GM21529 (cell line): ENCODE data around the gene POC1A.
A peak's percentile ranks its signal among the peaks of the same experiment; 100 is the strongest.
"Not testable (repeated sequence)": the region's sequence is repeated elsewhere in the genome, so short reads cannot be mapped to it uniquely, and the experiment has no call there.

Experiments
- ATAC-seq: cut with Tn5 transposase; IDR thresholded peaks from one replicate; pipeline ENCODE4 v1.9.1; 2021; ENCODE audit not compliant: unreplicated experiment

Gene POC1A

GRCh38 chr3:52051444-52051843 lies 102.8 kb downstream of the POC1A start:
- ATAC-seq: no peak

GRCh38 chr3:52050571-52050970 lies 103.7 kb downstream of the POC1A start:
- ATAC-seq: no peak

- no peak for ATAC-seq
Observed at GRCh38 chr3:52049503-52049902, 104.7 kb downstream of the POC1A start.

- no peak for ATAC-seq
Observed at GRCh38 chr3:52047295-52047960, 106.8 kb downstream of the POC1A start.

- ATAC-seq: no peak
Observed at GRCh38 chr3:52046902-52047239, 107.4 kb downstream of the POC1A start.

GRCh38 chr3:52046186-52046901 lies 107.9 kb downstream of the POC1A start:
- ATAC-seq: no peak

GRCh38 chr3:52044869-52045619 lies 109.2 kb downstream of the POC1A start:
- ATAC-seq: no peak

GRCh38 chr3:52043750-52044149 lies 110.5 kb downstream of the POC1A start:
- ATAC-seq: no peak

- not testable (repeated sequence) for ATAC-seq
Observed at GRCh38 chr3:52043039-52043438, 111.2 kb downstream of the POC1A start.

GRCh38 chr3:52041118-52041731 lies 113.0 kb downstream of the POC1A start:
- no peak for ATAC-seq

- ATAC-seq: no peak
Observed at GRCh38 chr3:52040600-52040999, 113.6 kb downstream of the POC1A start.

GRCh38 chr3:52039846-52040245 lies 114.4 kb downstream of the POC1A start:
- ATAC-seq: no peak

GRCh38 chr3:52039426-52039825 lies 114.8 kb downstream of the POC1A start:
- no peak for ATAC-seq

GRCh38 chr3:52038227-52038626 lies 116.0 kb downstream of the POC1A start:
- ATAC-seq: no peak

- no peak for ATAC-seq
Observed at GRCh38 chr3:52037291-52037690, 116.9 kb downstream of the POC1A start.

- ATAC-seq: no peak
Observed at GRCh38 chr3:52036829-52037228, 117.4 kb downstream of the POC1A start.

- peak; percentile 73 for ATAC-seq
Observed at GRCh38 chr3:52036222-52036694, 118.0 kb downstream of the POC1A start.

- ATAC-seq: no peak
Observed at GRCh38 chr3:52034651-52035050, 119.6 kb downstream of the POC1A start.

GRCh38 chr3:52034212-52034611 lies 120.0 kb downstream of the POC1A start:
- ATAC-seq: no peak

- not testable (repeated sequence) for ATAC-seq
Observed at GRCh38 chr3:52033748-52034147, 120.5 kb downstream of the POC1A start.

GRCh38 chr3:52032702-52033408 lies 121.4 kb downstream of the POC1A start:
- no peak for ATAC-seq
